Mucosa of rectum (tissue), 2 donors: ENCODE results near the gene MTF1.
"Not testable (repeated sequence)": the region's sequence is repeated elsewhere in the genome, so short reads cannot be mapped to it uniquely, and the experiment has no call there.

ENCODE experiments used
- H3K27ac ChIP-seq, 2 donors: one replicate each; pipeline ENCODE4 v1.7.0; 2013; ENCODE audit warnings: inconsistent platforms in 2 of 2, low read depth in 2 of 2, low read length in 2 of 2
- H3K27me3 ChIP-seq, 2 donors: one replicate each; pipeline ENCODE4 v1.7.0; 2013; ENCODE audit warnings: low read length in 2 of 2; ENCODE audit not compliant: control insufficient read depth in 2 of 2, insufficient read depth in 2 of 2
- H3K36me3 ChIP-seq, 2 donors: one replicate each; pipeline ENCODE4 v1.7.0; 2013; ENCODE audit warnings: low read length in 2 of 2; ENCODE audit not compliant: control insufficient read depth in 2 of 2, insufficient read depth in 2 of 2
- H3K4me1 ChIP-seq, 2 donors: one replicate each; pipeline ENCODE4 v1.7.0; 2013; ENCODE audit warnings: low read length in 2 of 2, mild to moderate bottlenecking in 1 of 2; ENCODE audit not compliant: control insufficient read depth in 2 of 2, insufficient read depth in 2 of 2
- H3K4me3 ChIP-seq, 2 donors: one replicate each; pipeline ENCODE4 v1.7.0; 2013; ENCODE audit warnings: low read length in 2 of 2
- H3K9ac ChIP-seq, 2 donors: one replicate each; pipeline ENCODE4 v1.7.0; 2013; ENCODE audit warnings: low read length in 2 of 2, low read depth in 1 of 2, mild to moderate bottlenecking in 1 of 2
- H3K9me3 ChIP-seq, 2 donors: one replicate each; pipeline ENCODE4 v1.7.0; 2013; ENCODE audit warnings: low read length in 2 of 2; ENCODE audit not compliant: control insufficient read depth in 2 of 2
- donor health status: healthy.
- donor health status: Normal muscosa, but diverticular disease.

Gene MTF1

GRCh38 chr1:37859507-37860345 is at the start of gene MTF1:
Gene MTF1, minus strand, starts transcription at chr1:37859592. Its CDS starts 1,934 bp downstream, at chr1:37857658.
- H3K9me3 ChIP-seq = no peaks in the 10 kb centered on the region
- peaks cover 13 to 24% of the 10 kb centered on the region in 2 donors for H3K36me3 ChIP-seq
- no peaks in the 10 kb centered on the region for H3K27me3 ChIP-seq
- peak within 1 kb of the TSS; percentile 88 to 97 for H3K9ac ChIP-seq
- peaks cover 8 to 25% of the 10 kb centered on the region in 2 donors for H3K4me1 ChIP-seq
- peak within 1 kb of the TSS; percentile 91 to 92 for H3K27ac ChIP-seq
- peak within 1 kb of the TSS; percentile 98 to 100 for H3K4me3 ChIP-seq

- not testable (repeated sequence) for H3K4me1 ChIP-seq
Observed at GRCh38 chr1:37908531-37908930, 49.1 kb upstream of the MTF1 start.

GRCh38 chr1:37907416-37908125 is 48.2 kb upstream of the MTF1 start:
- H3K9me3 ChIP-seq, H3K9ac ChIP-seq, H3K4me3 ChIP-seq, H3K27me3 ChIP-seq, H3K27ac ChIP-seq, H3K36me3 ChIP-seq, H3K4me1 ChIP-seq: not testable (repeated sequence)

More at GRCh38 chr1:37908531-37908930, 49.1 kb upstream of the MTF1 start:
- H3K9me3 ChIP-seq, H3K9ac ChIP-seq, H3K27ac ChIP-seq, H3K4me3 ChIP-seq, H3K36me3 ChIP-seq, H3K27me3 ChIP-seq: not testable (repeated sequence)

- not testable (repeated sequence) for H3K36me3 ChIP-seq, H3K9ac ChIP-seq, H3K27ac ChIP-seq, H3K4me1 ChIP-seq, H3K9me3 ChIP-seq, H3K4me3 ChIP-seq, H3K27me3 ChIP-seq
Observed at GRCh38 chr1:37906591-37906990, 47.2 kb upstream of the MTF1 start.

- Histone ChIP-seq H3K36me3 (peaks cover 0 to 4% of the 10 kb centered on the region in 2 donors), H3K9me3 (no peaks in the 10 kb centered on the region), H3K27ac (no peak overlapping the region), H3K9ac (no peak overlapping the region), H3K4me3 (no peak overlapping the region), H3K27me3 (no peaks in the 10 kb centered on the region), H3K4me1 (no peaks in the 10 kb centered on the region)
Observed at GRCh38 chr1:37905727-37906126, 46.3 kb upstream of the MTF1 start.

- not testable (repeated sequence) for H3K9ac ChIP-seq, H3K36me3 ChIP-seq, H3K27ac ChIP-seq, H3K9me3 ChIP-seq, H3K27me3 ChIP-seq, H3K4me3 ChIP-seq, H3K4me1 ChIP-seq
Observed at GRCh38 chr1:37903921-37904320, 44.5 kb upstream of the MTF1 start.

GRCh38 chr1:37902983-37903382 is 43.6 kb upstream of the MTF1 start:
- Histone ChIP-seq H3K27me3 (no peaks in the 10 kb centered on the region), H3K9ac (no peak overlapping the region), H3K27ac (no peak overlapping the region), H3K4me3 (no peak overlapping the region), H3K36me3 (no peaks in the 10 kb centered on the region), H3K9me3 (no peaks in the 10 kb centered on the region), H3K4me1 (no peaks in the 10 kb centered on the region)

GRCh38 chr1:37901893-37902225 is 42.5 kb upstream of the MTF1 start:
- Histone ChIP-seq H3K27ac (no peak overlapping the region), H3K4me3 (no peak overlapping the region), H3K4me1 (no peaks in the 10 kb centered on the region), H3K27me3 (no peaks in the 10 kb centered on the region), H3K36me3 (no peaks in the 10 kb centered on the region), H3K9me3 (no peaks in the 10 kb centered on the region), H3K9ac (no peak overlapping the region)

- Histone ChIP-seq H3K9ac (no peak overlapping the region), H3K27me3 (no peaks in the 10 kb centered on the region), H3K36me3 (no peaks in the 10 kb centered on the region), H3K4me3 (no peak overlapping the region), H3K27ac (no peak overlapping the region), H3K4me1 (no peaks in the 10 kb centered on the region), H3K9me3 (no peaks in the 10 kb centered on the region)
Observed at GRCh38 chr1:37901191-37901892, 42.0 kb upstream of the MTF1 start.

- not testable (repeated sequence) for H3K36me3 ChIP-seq, H3K9me3 ChIP-seq, H3K27ac ChIP-seq, H3K27me3 ChIP-seq, H3K4me3 ChIP-seq, H3K4me1 ChIP-seq, H3K9ac ChIP-seq
Observed at GRCh38 chr1:37897563-37897962, 38.2 kb upstream of the MTF1 start.
